PC-3 (cell line): ENCODE results near the gene NDOR1. TPM values are rescaled to one million over a fixed set of nuclear protein-coding genes. Genes with fewer than 3 reads are reported as not detected.

Experiments
- ATAC-seq: fragments of 200-7000 bp; cut with Tn5 transposase; 2 replicates; pipeline ENCODE4 v1.9.1; 2020; ENCODE audit warnings: mild to moderate bottlenecking, moderate library complexity
- BruUV-seq: library from RNA; stranded (reverse); fragments of 400-500 nt; replicated peaks from 2 replicates; lab custom pipeline; 2021; lab: Mats Ljungman, UMichigan
- CTCF ChIA-PET: fragments of 300-600 bp; sonication (Branson Sonifier 250); formaldehyde crosslinking; loops from one replicate; lab custom pipeline; 2022; ENCODE audit warnings: antibody characterized with exemption; lab: Charles Lee
- POLR2A ChIA-PET: fragments of 300-600 bp; sonication (Branson Sonifier 250); formaldehyde crosslinking; loops from one replicate; lab custom pipeline; 2022; ENCODE audit warnings: antibody characterized with exemption; ENCODE audit not compliant: unreplicated experiment; lab: Charles Lee
- DNase-seq: peaks from one replicate; pipeline ENCODE4 v3.0.0-alpha.2; 2015
- H2AFZ ChIP-seq: fragments of 300-600 bp; sonication (generic); 2 replicates; pipeline ENCODE4 v1.6.0; 2016; ENCODE audit warnings: antibody characterized with exemption, low read length
- H3F3A ChIP-seq: fragments of 300-600 bp; sonication (generic); one replicate; pipeline ENCODE4 v1.6.0; 2017; ENCODE audit warnings: antibody characterized with exemption, low read length, control low read depth, mild to moderate bottlenecking; ENCODE audit not compliant: unreplicated experiment
- H3K27ac ChIP-seq: fragments of 300-600 bp; sonication (generic); 2 replicates; pipeline ENCODE4 v1.5.1; 2016; ENCODE audit warnings: mild to moderate bottlenecking, low read length
- H3K27me3 ChIP-seq: fragments of 300-600 bp; sonication (generic); 2 replicates; pipeline ENCODE4 v1.6.1; 2016; ENCODE audit warnings: low read length, mixed read lengths
- H3K36me3 ChIP-seq: fragments of 300-600 bp; sonication (generic); 2 replicates; pipeline ENCODE4 v1.6.1; 2016; ENCODE audit warnings: low read depth, mixed run types, low read length, mixed read lengths
- H3K4me1 ChIP-seq: fragments of 300-600 bp; sonication (generic); 2 replicates; pipeline ENCODE4 v1.5.1; 2016; ENCODE audit warnings: low read length; ENCODE audit not compliant: insufficient read depth
- H3K4me2 ChIP-seq: fragments of 300-600 bp; sonication (generic); 2 replicates; pipeline ENCODE4 v1.6.0; 2016; ENCODE audit warnings: low read length
- H3K4me3 ChIP-seq: fragments of 300-600 bp; sonication (generic); 2 replicates; pipeline ENCODE4 v1.5.1; 2016; ENCODE audit warnings: mild to moderate bottlenecking, low read length, mixed read lengths
- H3K79me2 ChIP-seq: fragments of 300-600 bp; sonication (generic); 2 replicates; pipeline ENCODE4 v1.6.1; 2017; ENCODE audit warnings: low read length, mixed read lengths
- H3K9ac ChIP-seq: fragments of 300-600 bp; sonication (generic); 2 replicates; pipeline ENCODE4 v1.6.0; 2016; ENCODE audit warnings: mild to moderate bottlenecking, low read length
- H3K9me2 ChIP-seq: fragments of 300-600 bp; sonication (generic); replicated peaks from 2 replicates; pipeline ENCODE4 v1.6.1; 2016; ENCODE audit warnings: mixed run types, low read length, mixed read lengths
- H3K9me3 ChIP-seq: fragments of 300-600 bp; sonication (generic); 2 replicates; pipeline ENCODE4 v1.6.1; 2016; ENCODE audit warnings: low read length, mixed read lengths
- H4K20me1 ChIP-seq: fragments of 300-600 bp; sonication (generic); 2 replicates; pipeline ENCODE4 v1.6.1; 2016; ENCODE audit warnings: low read length, mixed read lengths
- CTCF ChIP-seq: fragments of 300-600 bp; sonication (generic); conservative IDR thresholded peaks from 2 replicates; pipeline ENCODE4 v1.5.1; 2017; ENCODE audit warnings: antibody characterized with exemption, low read depth, mild to moderate bottlenecking, low read length
- EZH2 ChIP-seq: fragments of 300-600 bp; sonication (generic); IDR thresholded peaks from one replicate; pipeline ENCODE4 v1.6.1; 2017; ENCODE audit warnings: antibody characterized with exemption, mild to moderate bottlenecking, low read length; ENCODE audit not compliant: unreplicated experiment
- EZH2phosphoT487 ChIP-seq: fragments of 300-600 bp; sonication (generic); IDR thresholded peaks from 2 replicates; pipeline ENCODE4 v1.6.1; 2018; ENCODE audit warnings: mild to moderate bottlenecking, antibody characterized with exemption, low read length, borderline replicate concordance
- intact Hi-C: fragments of 100-400 bp; cut with micrococcal nuclease; formaldehyde crosslinking; loops from 2 replicates; pipeline ENCODE4 v1.9.0; 2023
- total RNA-seq: library from RNA; depleted of rRNA; stranded (reverse); fragments of >200 nt; gene quantifications from 2 replicates; pipeline ENCODE4 v1.2.3, GENCODE V29; 2014

The NDOR1 gene
- total RNA-seq, 1 experiment from 2014 or later, result 25.7 TPM

DNA sequence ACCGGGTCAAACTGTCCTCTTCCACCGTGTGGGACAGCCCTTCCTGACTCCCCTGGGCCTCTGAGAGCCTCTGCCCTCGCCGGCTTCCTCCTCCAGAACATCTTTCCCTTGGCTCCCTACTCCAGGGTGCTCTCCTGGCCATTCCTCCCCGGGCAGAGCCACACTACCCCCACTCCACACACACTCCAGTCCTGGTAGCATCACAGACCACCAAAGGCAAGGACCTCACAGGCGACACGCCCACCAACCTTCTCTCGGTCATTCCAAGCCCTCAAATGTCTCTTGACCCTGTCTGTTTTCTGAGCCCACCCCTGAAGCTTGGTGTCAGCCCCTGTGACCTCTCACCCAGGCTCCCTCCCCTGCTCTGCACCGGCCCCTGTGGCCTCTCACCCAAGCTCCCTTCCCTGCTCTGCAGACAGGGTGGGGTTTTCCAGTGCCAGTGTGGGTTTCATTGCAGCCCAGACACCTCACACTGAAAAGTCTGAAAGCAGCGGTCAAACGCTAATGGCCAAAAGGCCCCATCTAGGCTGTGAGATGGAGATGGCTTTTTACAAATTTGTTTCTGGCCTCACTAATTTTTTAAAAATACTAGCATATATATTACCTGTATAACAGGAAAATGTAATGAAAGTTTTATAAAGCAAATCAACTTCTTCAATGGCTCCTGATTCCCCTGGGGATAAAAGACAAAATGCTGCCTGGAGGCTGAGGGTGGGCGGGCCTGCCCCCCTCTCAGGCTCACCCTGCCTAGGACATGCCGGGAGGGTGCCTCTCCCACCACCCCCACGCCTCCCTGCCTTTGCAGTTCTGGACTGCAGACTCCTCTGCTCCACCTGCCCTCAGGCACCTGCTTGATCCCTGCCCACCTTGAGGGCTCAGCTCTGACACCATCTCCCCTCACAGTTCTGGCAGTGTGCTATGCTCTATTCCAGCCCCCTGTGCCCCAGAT lies 46.1 kb upstream of the NDOR1 start:
- H3K4me2 ChIP-seq, result no peak overlapping the region
- no peaks in the 10 kb centered on the region for H3K36me3 ChIP-seq
- H2AFZ ChIP-seq, result no peak overlapping the region
- H4K20me1 ChIP-seq, result no peaks in the 10 kb centered on the region
- intact Hi-C loops, result no loop called here
- TF ChIP-seq EZH2 (no peak), EZH2phosphoT487 (no peak), CTCF (no peak)
- no peak for DNase-seq
- no peaks in the 10 kb centered on the region for H3K9me3 ChIP-seq
- H3K27ac ChIP-seq, result no peak overlapping the region
- ATAC-seq, result no peak
- peaks cover 17% of the 10 kb centered on the region for H3K27me3 ChIP-seq
- BruUV-seq, result no TSS peak
- no peaks in the 10 kb centered on the region for H3K79me2 ChIP-seq
- ChIA-PET CTCF (no interaction called here), POLR2A (no interaction called here)
- no peak overlapping the region for H3K9ac ChIP-seq
- no peaks in the 10 kb centered on the region for H3K9me2 ChIP-seq
- H3F3A ChIP-seq, result no peaks in the 10 kb centered on the region
- H3K4me3 ChIP-seq, result no peak overlapping the region
- H3K4me1 ChIP-seq, result no peaks in the 10 kb centered on the region; the same call in 1 of the 2 replicates

GRCh38 chr9:137160054-137160425 lies 45.5 kb upstream of the NDOR1 start:
- H3K36me3 ChIP-seq, result no peaks in the 10 kb centered on the region
- TF ChIP-seq EZH2 (no peak), EZH2phosphoT487 (no peak), CTCF (no peak)
- BruUV-seq, result no TSS peak
- no peaks in the 10 kb centered on the region for H3K9me2 ChIP-seq
- ChIA-PET CTCF (no interaction called here), POLR2A (no interaction called here)
- ATAC-seq, result no peak
- H3K9me3 ChIP-seq, result no peaks in the 10 kb centered on the region
- H3F3A ChIP-seq, result no peaks in the 10 kb centered on the region
- H3K9ac ChIP-seq, result no peak overlapping the region
- H3K4me3 ChIP-seq, result no peak overlapping the region
- H4K20me1 ChIP-seq, result no peaks in the 10 kb centered on the region
- H2AFZ ChIP-seq, result no peak overlapping the region
- H3K79me2 ChIP-seq, result no peaks in the 10 kb centered on the region
- no peak for DNase-seq
- no peak overlapping the region for H3K27ac ChIP-seq
- H3K4me1 ChIP-seq, result no peaks in the 10 kb centered on the region; the same call in 1 of the 2 replicates
- intact Hi-C loops, result no loop called here
- peaks cover 17% of the 10 kb centered on the region for H3K27me3 ChIP-seq
- H3K4me2 ChIP-seq, result no peak overlapping the region
